HG03066 (cell line): Measurements from ENCODE around the gene CPAMD8.

Experiments
- ATAC-seq: cut with Tn5 transposase; IDR thresholded peaks from one replicate; pipeline ENCODE4 v1.9.1; 2021; ENCODE audit warnings: low read depth; ENCODE audit not compliant: unreplicated experiment

CPAMD8 gene

GRCh38 chr19:17026706-17027534 lies at the start of gene CPAMD8:
CPAMD8 (minus strand) TSS chr19:17026810; CDS start chr19:17026642, 168 bp downstream.
- ATAC-seq, result no peak

GRCh38 chr19:17075864-17076542 lies 49.4 kb upstream of the CPAMD8 start:
- ATAC-seq, result no peak

- ATAC-seq, result peak; percentile 61
Observed at GRCh38 chr19:17075035-17075863, 48.6 kb upstream of the CPAMD8 start, which contains the start of the genes HAUS8 and MYO9B. HAUS8 (minus strand) TSS chr19:17075452; CDS start chr19:17075422, 30 bp downstream. MYO9B (plus strand) TSS chr19:17075777; CDS start chr19:17101718, 25,941 bp downstream.

- no peak for ATAC-seq
Observed at GRCh38 chr19:17074634-17075034, 48.0 kb upstream of the CPAMD8 start.

GRCh38 chr19:17073869-17074633 lies 47.4 kb upstream of the CPAMD8 start:
- ATAC-seq, result no peak

GRCh38 chr19:17070912-17071311 lies 44.3 kb upstream of the CPAMD8 start:
- no peak for ATAC-seq

- ATAC-seq, result no peak
Observed at GRCh38 chr19:17070421-17070820, 43.8 kb upstream of the CPAMD8 start.

GRCh38 chr19:17069193-17069592 lies 42.6 kb upstream of the CPAMD8 start:
- no peak for ATAC-seq

- ATAC-seq, result no peak
Observed at GRCh38 chr19:17063428-17063827, 36.8 kb upstream of the CPAMD8 start.

- ATAC-seq, result no peak
Observed at GRCh38 chr19:17061691-17062090, 35.1 kb upstream of the CPAMD8 start.

- ATAC-seq, result no peak
Observed at GRCh38 chr19:17061205-17061604, 34.6 kb upstream of the CPAMD8 start.

- no peak for ATAC-seq
Observed at GRCh38 chr19:17060802-17061201, 34.2 kb upstream of the CPAMD8 start.

- no peak for ATAC-seq
Observed at GRCh38 chr19:17058236-17058635, 31.6 kb upstream of the CPAMD8 start.

- no peak for ATAC-seq
Observed at GRCh38 chr19:17055636-17056035, 29.0 kb upstream of the CPAMD8 start.

- ATAC-seq, result no peak
Observed at GRCh38 chr19:17054746-17055145, 28.1 kb upstream of the CPAMD8 start.

- ATAC-seq, result no peak
Observed at GRCh38 chr19:17052439-17052838, 25.8 kb upstream of the CPAMD8 start.

- ATAC-seq, result no peak
Observed at GRCh38 chr19:17049711-17050280, 23.2 kb upstream of the CPAMD8 start.

GRCh38 chr19:17048885-17049453 lies 22.4 kb upstream of the CPAMD8 start:
- ATAC-seq, result no peak

- ATAC-seq, result no peak
Observed at GRCh38 chr19:17045907-17046502, 19.4 kb upstream of the CPAMD8 start.
